Endothelial cell of umbilical vein (primary cell): ENCODE results near the gene DPF1. TPM values are rescaled to one million over a fixed set of nuclear protein-coding genes. Genes with fewer than 3 reads are reported as not detected.

Experiments used
- BruUV-seq: library from RNA; stranded (reverse); fragments of 400-500 nt; replicated peaks from 2 replicates; lab custom pipeline; 2021; lab: Mats Ljungman, UMichigan
- CTCF ChIA-PET: fragments of 300-600, 350-600 bp; sonication (Branson Sonifier 250); formaldehyde crosslinking; loops from one replicate; lab custom pipeline; 2021; ENCODE audit warnings: antibody characterized with exemption, inconsistent platforms; lab: Charles Lee
- POLR2A ChIA-PET: fragments of 300-600, 350-600 bp; sonication (Branson Sonifier 250); formaldehyde crosslinking; loops from one replicate; lab custom pipeline; 2021; ENCODE audit warnings: antibody characterized with exemption, inconsistent platforms; lab: Charles Lee
- DNase-seq: peaks from one replicate; pipeline ENCODE4 v3.0.0-alpha.2; 2011; ENCODE audit warnings: low read depth, low spot score
- FAIRE-seq: peaks from 2 replicates; lab custom pipeline; 2011; peaks lifted over from hg19 to GRCh38; lab: Jason Lieb, UNC
- H2AFZ ChIP-seq: 2 replicates; pipeline ENCODE4 v1.6.0; 2012; ENCODE audit warnings: low read depth, low read length, control low read depth, inconsistent platforms
- H3K27ac ChIP-seq: 2 replicates; pipeline ENCODE4 v1.5.1; 2011; ENCODE audit warnings: low read depth, mild to moderate bottlenecking, control low read depth, low read length, moderate library complexity; ENCODE audit not compliant: insufficient read depth
- H3K27me3 ChIP-seq, 2 experiments: 2 replicates each; pipeline versions ENCODE4 v1.6.0 to v1.6.1; 2011; ENCODE audit warnings: low read length in 2 of 2, mixed read lengths in 1 of 2; ENCODE audit not compliant: control insufficient read depth in 2 of 2, insufficient read depth in 2 of 2
- H3K36me3 ChIP-seq, 2 experiments: 2 replicates in 1 of 2; 3 replicates in 1 of 2; pipeline ENCODE4 v1.5.1; 2011; ENCODE audit warnings: low read length in 2 of 2, mild to moderate bottlenecking in 1 of 2, moderate library complexity in 1 of 2; ENCODE audit not compliant: control insufficient read depth in 2 of 2, insufficient read depth in 2 of 2; ENCODE audit errors: extremely low read depth in 1 of 2
- H3K4me1 ChIP-seq: 3 replicates; pipeline ENCODE4 v1.5.1; 2011; ENCODE audit warnings: mild to moderate bottlenecking, low read length; ENCODE audit not compliant: control insufficient read depth, insufficient read depth; ENCODE audit errors: extremely low read depth
- H3K4me2 ChIP-seq: 2 replicates; pipeline ENCODE4 v1.6.1; 2011; ENCODE audit warnings: low read length, control low read depth, mixed read lengths; ENCODE audit not compliant: insufficient read depth
- H3K4me3 ChIP-seq, 3 experiments: fragments of 200-600 bp in 1 of 3; sonication (generic), shearing (Covaris generic) in 1 of 3; replicated peaks in 1 of 3; 2 replicates each; pipeline ENCODE4 v1.5.1; 2011 to 2016; ENCODE audit warnings: control low read depth in 3 of 3, low read length in 3 of 3, mild to moderate bottlenecking in 2 of 3, inconsistent platforms in 1 of 3, low read depth in 1 of 3, moderate library complexity in 1 of 3; ENCODE audit not compliant: insufficient read depth in 1 of 3
- H3K79me2 ChIP-seq: 2 replicates; pipeline ENCODE4 v1.6.0; 2012; ENCODE audit warnings: low read length, inconsistent platforms; ENCODE audit not compliant: control insufficient read depth, insufficient read depth
- H3K9ac ChIP-seq: replicated peaks from 2 replicates; pipeline ENCODE3; 2011; ENCODE audit warnings: low read length, control low read depth; ENCODE audit not compliant: insufficient read depth; ENCODE audit errors: extremely low read depth
- H3K9me1 ChIP-seq: replicated peaks from 3 replicates; pipeline ENCODE4 v1.6.0; 2011; ENCODE audit warnings: mild to moderate bottlenecking, low read length; ENCODE audit not compliant: control insufficient read depth, insufficient read depth; ENCODE audit errors: extremely low read depth
- H3K9me3 ChIP-seq: replicated peaks from 2 replicates; pipeline ENCODE4 v1.5.1; 2012; ENCODE audit warnings: low read length, inconsistent platforms; ENCODE audit not compliant: control insufficient read depth, insufficient read depth
- H4K20me1 ChIP-seq: replicated peaks from 2 replicates; pipeline ENCODE3; 2011; ENCODE audit warnings: mild to moderate bottlenecking, low read length; ENCODE audit not compliant: control insufficient read depth, insufficient read depth; ENCODE audit errors: extremely low read depth
- CTCF ChIP-seq, 2 donors: IDR thresholded peaks; 1 replicate in 1 of 2; 2 replicates in 1 of 2; pipeline ENCODE4 v1.5.1; 2011; ENCODE audit warnings: low read length in 2 of 2, mild to moderate bottlenecking in 2 of 2, moderate library complexity in 2 of 2, control low read depth in 1 of 2, inconsistent platforms in 1 of 2, low read depth in 1 of 2; ENCODE audit not compliant: insufficient read depth in 1 of 2; ENCODE audit errors: extremely low read depth in 1 of 2
- EZH2 ChIP-seq: IDR thresholded peaks from 2 replicates; pipeline ENCODE4 v1.6.1; 2012; ENCODE audit warnings: borderline replicate concordance, low read depth, mild to moderate bottlenecking, moderate library complexity, low read length, inconsistent platforms; ENCODE audit not compliant: severe bottlenecking
- FOS ChIP-seq: IDR thresholded peaks from 2 replicates; pipeline ENCODE4 v1.6.1; 2011; ENCODE audit warnings: mild to moderate bottlenecking, low read length, moderate library complexity, borderline replicate concordance; ENCODE audit not compliant: insufficient read depth
- GATA2 ChIP-seq: IDR thresholded peaks from 2 replicates; pipeline ENCODE4 v1.7.0; 2011; ENCODE audit warnings: low read depth, mild to moderate bottlenecking, moderate library complexity, mixed read lengths, low read length; ENCODE audit not compliant: insufficient read length, insufficient read depth
- JUN ChIP-seq: IDR thresholded peaks from 2 replicates; pipeline ENCODE4 v1.6.1; 2011; ENCODE audit warnings: borderline replicate concordance, low read depth; ENCODE audit not compliant: insufficient read length, insufficient read depth
- MAX ChIP-seq: IDR thresholded peaks from 2 replicates; pipeline ENCODE4 v1.6.1; 2011; ENCODE audit not compliant: insufficient read depth, insufficient read length
- MYC ChIP-seq: IDR thresholded peaks from one replicate; pipeline ENCODE4 v1.6.1; 2011; ENCODE audit warnings: mild to moderate bottlenecking, low read depth, low read length
- POLR2A ChIP-seq: IDR thresholded peaks from 2 replicates; pipeline ENCODE4 v1.6.1; 2012; ENCODE audit warnings: low read depth, mild to moderate bottlenecking, control low read depth, low read length
- POLR2AphosphoS5 ChIP-seq: IDR thresholded peaks from 2 replicates; pipeline ENCODE4 v1.6.1; 2012; ENCODE audit warnings: low read depth, mild to moderate bottlenecking, control low read depth, low read length, moderate library complexity; ENCODE audit not compliant: insufficient read depth
- dilution Hi-C: fragments of 300-500 bp; cut with MboI; formaldehyde crosslinking; loops from one replicate; pipeline ENCODE4 v1.15.0; 2019; ENCODE audit warnings: low sequenced_read_pairs; ENCODE audit not compliant: extremely low pct_ligation_motif_present
- intact Hi-C: fragments of 100-400 bp; cut with micrococcal nuclease; formaldehyde crosslinking; loops from one replicate; pipeline ENCODE4 v1.10.0; 2022
- polyA plus RNA-seq, 4 experiments: library from polyadenylated mRNA; depleted of rRNA in 3 of 4; stranded (reverse) in 3 of 4; unstranded in 1 of 4; fragments of >200 nt; gene quantifications; 2 replicates each; pipeline versions ENCODE4 v1.2.1 to v1.2.3, GENCODE V29; 2011 to 2012; ENCODE audit warnings: missing spikeins in 1 of 4
- total RNA-seq: library from RNA; stranded (reverse); gene quantifications from 2 replicates; pipeline ENCODE4 v1.2.3, GENCODE V29; 2021

The DPF1 gene
- total and polyA plus RNA-seq, 2 donors (not counting 3 experiments of a cell fraction or from before 2014, with no cell fraction given): 2.0 to 3.9 TPM

- Histone ChIP-seq H3K9me1 (no peaks in the 10 kb centered on the region), H3K27ac (no peak overlapping the region), H4K20me1 (no peaks in the 10 kb centered on the region), H3K27me3 (no peaks in the 10 kb centered on the region), H3K4me3 (no peak overlapping the region), H2AFZ (no peak overlapping the region), H3K4me2 (no peak overlapping the region), H3K9ac (no peak overlapping the region), H3K4me1 (no peaks in the 10 kb centered on the region), H3K36me3 (peaks cover 0 to 6% of the 10 kb centered on the region in 2 experiments), H3K9me3 (no peaks in the 10 kb centered on the region), H3K79me2 (no peaks in the 10 kb centered on the region)
- DNase-seq (no peak), FAIRE-seq (no peak)
- dilution Hi-C loops (no loop called here), intact Hi-C loops (no loop called here)
- no peak for TF ChIP-seq GATA2
- no peak for TF ChIP-seq FOS
- no peak for TF ChIP-seq POLR2A
- TF ChIP-seq MYC: no peak
- no peak for TF ChIP-seq EZH2
- no peak for TF ChIP-seq MAX
- no peak for TF ChIP-seq JUN
- no peak for TF ChIP-seq POLR2AphosphoS5
- no peak for TF ChIP-seq CTCF (IDR thresholded peaks at IDR 0.05; ENCODE audit: extremely low read depth in 1 of 2, insufficient read depth in 1 of 2, low read depth in 1 of 2, low read length in 2 of 2)
- ChIA-PET POLR2A (no interaction called here), CTCF (no interaction called here)
- BruUV-seq: no TSS peak
Measured at GRCh38 chr19:38194061-38194701, 29.8 kb downstream of the DPF1 start.
